Measurements from ENCODE around the gene CEBPZ.
"Not testable (repeated sequence)": the region's sequence is repeated elsewhere in the genome, so short reads cannot be mapped to it uniquely, and the experiment has no call there.

Gene CEBPZ

GRCh38 chr2:37219046-37219445 lies 12.3 kb downstream of the CEBPZ start:
- no peak overlapping the region for H3K4me3 ChIP-seq (ENCODE audit: low read length)
- DNase-seq (ENCODE audit: low read depth) = no peak
- TF ChIP-seq CTCF (conservative IDR thresholded peaks at IDR 0.05; ENCODE audit: low read depth, low read length) = no peak

GRCh38 chr2:37215250-37215649 lies 16.1 kb downstream of the CEBPZ start:
- no peak for DNase-seq (ENCODE audit: low read depth)
- no peak for TF ChIP-seq CTCF (conservative IDR thresholded peaks at IDR 0.05; ENCODE audit: low read depth, low read length)

GRCh38 chr2:37211939-37212338 lies 19.5 kb downstream of the CEBPZ start:
- TF ChIP-seq CTCF (conservative IDR thresholded peaks at IDR 0.05; ENCODE audit: low read depth, low read length) = no peak
- H3K4me3 ChIP-seq (ENCODE audit: low read length) = no peak overlapping the region

More at GRCh38 chr2:37215250-37215649, 16.1 kb downstream of the CEBPZ start:
- no peak overlapping the region for H3K4me3 ChIP-seq (ENCODE audit: low read length)

GRCh38 chr2:37211212-37211611 lies 20.2 kb downstream of the CEBPZ start:
- TF ChIP-seq CTCF (conservative IDR thresholded peaks at IDR 0.05; ENCODE audit: low read depth, low read length) = no peak
- no peak for DNase-seq (ENCODE audit: low read depth)

More at GRCh38 chr2:37211939-37212338, 19.5 kb downstream of the CEBPZ start:
- no peak for DNase-seq (ENCODE audit: low read depth)

GRCh38 chr2:37206760-37207159 lies 24.6 kb downstream of the CEBPZ start:
- not testable (repeated sequence) for DNase-seq (ENCODE audit: low read depth)

More at GRCh38 chr2:37211212-37211611, 20.2 kb downstream of the CEBPZ start:
- H3K4me3 ChIP-seq (ENCODE audit: low read length) = no peak overlapping the region

GRCh38 chr2:37205689-37206341 lies 25.6 kb downstream of the CEBPZ start:
- no peak overlapping the region for H3K4me3 ChIP-seq (ENCODE audit: low read length)
- no peak for DNase-seq (ENCODE audit: low read depth)
- no peak for TF ChIP-seq CTCF (conservative IDR thresholded peaks at IDR 0.05; ENCODE audit: low read depth, low read length)

More at GRCh38 chr2:37206760-37207159, 24.6 kb downstream of the CEBPZ start:
- not testable (repeated sequence) for H3K4me3 ChIP-seq (ENCODE audit: low read length)

GRCh38 chr2:37205071-37205661 lies 26.2 kb downstream of the CEBPZ start:
- DNase-seq (ENCODE audit: low read depth); H3K4me3 ChIP-seq (ENCODE audit: low read length): not testable (repeated sequence)

- H3K4me3 ChIP-seq (ENCODE audit: low read length) = no peak overlapping the region
- no peak for TF ChIP-seq CTCF (conservative IDR thresholded peaks at IDR 0.05; ENCODE audit: low read depth, low read length)
- DNase-seq (ENCODE audit: low read depth) = no peak
Measured at GRCh38 chr2:37203708-37204107, 27.7 kb downstream of the CEBPZ start.
